Tibial nerve (tissue), 4 donors: ENCODE data around the gene USP47. TPM values are rescaled to one million over a fixed set of nuclear protein-coding genes. Genes with fewer than 3 reads are reported as not detected.

ENCODE experiments used
- DNase-seq, 2 donors: peaks; one replicate each; pipeline ENCODE4 v3.0.0-alpha.2; 2019; ENCODE audit warnings: low spot score in 2 of 2
- H3K27ac ChIP-seq, 4 donors: fragments of 200-600 bp; sonication (generic) in 3 of 4; one replicate each; pipeline ENCODE4 v1.5.1; 2017 to 2019; ENCODE audit warnings: mild to moderate bottlenecking in 1 of 4
- H3K27me3 ChIP-seq, 2 donors: fragments of 200-600 bp; sonication (generic) in 1 of 2; one replicate each; pipeline versions ENCODE4 v1.5.1 to v1.6.0; 2017 to 2019
- H3K36me3 ChIP-seq, 3 donors: fragments of 200-600 bp; sonication (generic); one replicate each; pipeline ENCODE4 v1.5.1; 2018 to 2019
- H3K4me1 ChIP-seq, 4 donors: fragments of 200-600 bp; sonication (generic) in 3 of 4; one replicate each; pipeline ENCODE4 v1.5.1; 2017 to 2019
- H3K4me3 ChIP-seq, 4 donors: fragments of 200-600 bp; sonication (generic) in 3 of 4; one replicate each; pipeline ENCODE4 v1.5.1; 2017 to 2019; ENCODE audit warnings: mild to moderate bottlenecking in 1 of 4, moderate library complexity in 1 of 4
- H3K9me3 ChIP-seq, 4 donors: fragments of 200-600 bp; sonication (generic) in 3 of 4; one replicate each; pipeline ENCODE4 v1.5.1; 2017 to 2019
- EP300 ChIP-seq, 2 donors: sonication (generic); formaldehyde crosslinking; IDR thresholded peaks; one replicate each; pipeline ENCODE4 v1.6.1; 2017; ENCODE audit warnings: antibody characterized with exemption in 2 of 2, mild to moderate bottlenecking in 1 of 2
- POLR2A ChIP-seq, 2 donors: fragments of 450-650 bp; IDR thresholded peaks; one replicate each; pipeline ENCODE4 v1.6.1; 2017; ENCODE audit warnings: antibody characterized with exemption in 2 of 2, mild to moderate bottlenecking in 2 of 2, moderate library complexity in 2 of 2
- WGBS, 2 donors: methylation state at CpG; one replicate each; pipeline ENCODE4 v1.1.5; 2018; 5-methylcytosine and 5-hydroxymethylcytosine counted together
- total RNA-seq, 4 donors: library from RNA; depleted of rRNA; stranded (reverse); fragments of >200 nt; gene quantifications; one replicate each; pipeline ENCODE4 v1.1.0, GENCODE V29; 2016
- TF ChIP-seq, protein P1 (sequence below), 5 experiments: fragments of 200-600 bp in 3 of 5; fragments of 450-650 bp in 2 of 5; sonication (generic) in 3 of 5; IDR thresholded peaks; one replicate each; pipeline ENCODE4 v1.5.1; 2016 to 2019; ENCODE audit warnings: antibody characterized with exemption in 5 of 5, mild to moderate bottlenecking in 3 of 5, moderate library complexity in 2 of 5

USP47 gene, protein sequence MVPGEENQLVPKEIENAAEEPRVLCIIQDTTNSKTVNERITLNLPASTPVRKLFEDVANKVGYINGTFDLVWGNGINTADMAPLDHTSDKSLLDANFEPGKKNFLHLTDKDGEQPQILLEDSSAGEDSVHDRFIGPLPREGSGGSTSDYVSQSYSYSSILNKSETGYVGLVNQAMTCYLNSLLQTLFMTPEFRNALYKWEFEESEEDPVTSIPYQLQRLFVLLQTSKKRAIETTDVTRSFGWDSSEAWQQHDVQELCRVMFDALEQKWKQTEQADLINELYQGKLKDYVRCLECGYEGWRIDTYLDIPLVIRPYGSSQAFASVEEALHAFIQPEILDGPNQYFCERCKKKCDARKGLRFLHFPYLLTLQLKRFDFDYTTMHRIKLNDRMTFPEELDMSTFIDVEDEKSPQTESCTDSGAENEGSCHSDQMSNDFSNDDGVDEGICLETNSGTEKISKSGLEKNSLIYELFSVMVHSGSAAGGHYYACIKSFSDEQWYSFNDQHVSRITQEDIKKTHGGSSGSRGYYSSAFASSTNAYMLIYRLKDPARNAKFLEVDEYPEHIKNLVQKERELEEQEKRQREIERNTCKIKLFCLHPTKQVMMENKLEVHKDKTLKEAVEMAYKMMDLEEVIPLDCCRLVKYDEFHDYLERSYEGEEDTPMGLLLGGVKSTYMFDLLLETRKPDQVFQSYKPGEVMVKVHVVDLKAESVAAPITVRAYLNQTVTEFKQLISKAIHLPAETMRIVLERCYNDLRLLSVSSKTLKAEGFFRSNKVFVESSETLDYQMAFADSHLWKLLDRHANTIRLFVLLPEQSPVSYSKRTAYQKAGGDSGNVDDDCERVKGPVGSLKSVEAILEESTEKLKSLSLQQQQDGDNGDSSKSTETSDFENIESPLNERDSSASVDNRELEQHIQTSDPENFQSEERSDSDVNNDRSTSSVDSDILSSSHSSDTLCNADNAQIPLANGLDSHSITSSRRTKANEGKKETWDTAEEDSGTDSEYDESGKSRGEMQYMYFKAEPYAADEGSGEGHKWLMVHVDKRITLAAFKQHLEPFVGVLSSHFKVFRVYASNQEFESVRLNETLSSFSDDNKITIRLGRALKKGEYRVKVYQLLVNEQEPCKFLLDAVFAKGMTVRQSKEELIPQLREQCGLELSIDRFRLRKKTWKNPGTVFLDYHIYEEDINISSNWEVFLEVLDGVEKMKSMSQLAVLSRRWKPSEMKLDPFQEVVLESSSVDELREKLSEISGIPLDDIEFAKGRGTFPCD (N-terminal part only)
- total RNA-seq: 10 to 100 TPM; 63.3 to 91.8 (median 84.5) TPM

GRCh38 chr11:11841723-11842420, at the start of gene USP47:
Gene USP47 (plus strand): TSS chr11:11841972. CDS start chr11:11842186, 214 bp downstream.
- Histone ChIP-seq H3K27ac (peak within 1 kb of the TSS; percentile 98 to 100 (median 98)), H3K4me3 (peak within 1 kb of the TSS; percentile 69 to 92 (median 80)), H3K36me3 (no peaks in the 10 kb centered on the region), H3K27me3 (no peaks in the 10 kb centered on the region), H3K9me3 (no peaks in the 10 kb centered on the region), H3K4me1 (peaks cover 0 to 47% (median 34%) of the 10 kb centered on the region in 4 donors)
- 0 to 1% methylated on average over 14 to 70 of the region's 70 CpGs for WGBS, 2 donors
- DNase-seq: peak; percentile 90 to 92
- TF ChIP-seq EP300 (IDR thresholded peaks at IDR 0.05): peak in 1 of 2 donors; percentile 92
- TF ChIP-seq, protein P1, sequence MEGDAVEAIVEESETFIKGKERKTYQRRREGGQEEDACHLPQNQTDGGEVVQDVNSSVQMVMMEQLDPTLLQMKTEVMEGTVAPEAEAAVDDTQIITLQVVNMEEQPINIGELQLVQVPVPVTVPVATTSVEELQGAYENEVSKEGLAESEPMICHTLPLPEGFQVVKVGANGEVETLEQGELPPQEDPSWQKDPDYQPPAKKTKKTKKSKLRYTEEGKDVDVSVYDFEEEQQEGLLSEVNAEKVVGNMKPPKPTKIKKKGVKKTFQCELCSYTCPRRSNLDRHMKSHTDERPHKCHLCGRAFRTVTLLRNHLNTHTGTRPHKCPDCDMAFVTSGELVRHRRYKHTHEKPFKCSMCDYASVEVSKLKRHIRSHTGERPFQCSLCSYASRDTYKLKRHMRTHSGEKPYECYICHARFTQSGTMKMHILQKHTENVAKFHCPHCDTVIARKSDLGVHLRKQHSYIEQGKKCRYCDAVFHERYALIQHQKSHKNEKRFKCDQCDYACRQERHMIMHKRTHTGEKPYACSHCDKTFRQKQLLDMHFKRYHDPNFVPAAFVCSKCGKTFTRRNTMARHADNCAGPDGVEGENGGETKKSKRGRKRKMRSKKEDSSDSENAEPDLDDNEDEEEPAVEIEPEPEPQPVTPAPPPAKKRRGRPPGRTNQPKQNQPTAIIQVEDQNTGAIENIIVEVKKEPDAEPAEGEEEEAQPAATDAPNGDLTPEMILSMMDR (IDR thresholded peaks at IDR 0.05): peak; percentile 34 to 89 (median 79)
- peak; percentile 85 to 89 for TF ChIP-seq POLR2A (IDR thresholded peaks at IDR 0.05)

DNA sequence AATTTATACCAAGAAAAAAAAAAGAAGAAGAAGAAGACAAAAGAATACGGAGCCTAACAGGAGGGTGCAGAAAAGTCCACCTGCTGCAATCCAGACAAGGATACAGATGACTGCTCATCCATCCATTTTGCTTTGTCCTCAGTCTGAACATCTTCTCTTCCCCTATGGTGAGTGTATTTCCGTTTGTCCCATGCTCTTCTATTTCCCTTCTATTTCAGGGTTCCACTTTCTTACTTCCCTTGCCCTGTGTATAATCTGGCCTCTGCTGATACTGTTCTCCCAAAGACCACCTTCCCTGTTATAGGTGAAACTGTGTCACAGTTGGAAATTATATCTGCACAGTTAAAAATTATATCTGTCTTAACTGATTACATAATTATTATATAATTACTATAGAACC, 48.7 kb upstream of the USP47 start:
- TF ChIP-seq POLR2A (IDR thresholded peaks at IDR 0.05) (no peak), EP300 (IDR thresholded peaks at IDR 0.05) (no peak)
- TF ChIP-seq, protein P1 (IDR thresholded peaks at IDR 0.05): no peak

DNA sequence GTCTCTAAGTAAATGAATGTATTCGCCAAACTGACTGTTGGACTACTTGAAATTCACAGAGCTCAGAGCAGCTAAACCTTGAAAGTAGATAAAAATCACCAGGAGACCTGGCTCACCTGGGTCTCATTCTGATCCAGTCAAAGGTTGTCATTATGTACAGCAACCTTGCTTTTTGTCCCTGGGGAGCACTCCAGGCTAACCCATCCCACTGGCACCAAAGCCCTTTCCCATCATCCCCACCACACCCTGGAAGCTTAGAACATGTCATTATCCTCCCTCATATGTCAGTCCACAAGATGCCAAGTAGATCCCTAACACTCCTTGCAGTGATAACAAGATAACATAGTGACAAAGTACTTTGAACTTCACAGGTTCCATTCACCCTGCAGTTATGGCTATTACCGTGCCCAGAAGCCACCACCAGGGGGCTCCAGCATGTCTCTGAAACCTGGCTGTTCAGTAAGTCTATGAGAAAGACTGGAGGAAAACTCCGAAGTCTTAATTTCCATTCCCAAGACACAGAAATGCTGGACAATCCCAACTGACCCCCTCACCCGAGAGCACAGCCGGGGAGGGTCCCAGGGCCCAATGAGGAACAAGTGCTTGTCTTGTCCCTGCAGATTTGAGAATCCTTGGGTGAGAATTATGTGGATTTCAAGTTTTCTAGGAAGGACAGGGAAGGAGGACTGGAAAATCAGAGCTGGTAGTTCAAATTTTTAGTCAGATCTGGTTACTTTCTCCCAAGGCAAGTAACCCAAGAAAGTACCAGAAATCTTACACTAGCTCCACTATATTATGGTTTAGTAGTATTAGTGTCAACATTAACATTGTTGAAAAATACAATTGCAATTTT, 43.0 kb upstream of the USP47 start:
- WGBS, 2 donors: 20 to 24% methylated on average over 5 of the region's 5 CpGs
- Histone ChIP-seq H3K27ac (no peak overlapping the region), H3K36me3 (no peaks in the 10 kb centered on the region), H3K9me3 (no peaks in the 10 kb centered on the region), H3K4me1 (no peaks in the 10 kb centered on the region), H3K27me3 (no peaks in the 10 kb centered on the region), H3K4me3 (no peak overlapping the region)
- TF ChIP-seq, protein P1 (IDR thresholded peaks at IDR 0.05): peak; percentile 81 to 91 (median 85)
- no peak for TF ChIP-seq EP300 (IDR thresholded peaks at IDR 0.05)
- peak; percentile 79 to 86 for DNase-seq

More for the DNA sequence above, 48.7 kb upstream of the USP47 start:
- Histone ChIP-seq H3K27me3 (no peaks in the 10 kb centered on the region), H3K4me3 (no peak overlapping the region), H3K4me1 (no peaks in the 10 kb centered on the region), H3K9me3 (no peaks in the 10 kb centered on the region), H3K27ac (no peak overlapping the region), H3K36me3 (no peaks in the 10 kb centered on the region)
- 78 to 84% methylated on average over 2 of the region's 2 CpGs for WGBS, 2 donors
- DNase-seq: no peak

DNA sequence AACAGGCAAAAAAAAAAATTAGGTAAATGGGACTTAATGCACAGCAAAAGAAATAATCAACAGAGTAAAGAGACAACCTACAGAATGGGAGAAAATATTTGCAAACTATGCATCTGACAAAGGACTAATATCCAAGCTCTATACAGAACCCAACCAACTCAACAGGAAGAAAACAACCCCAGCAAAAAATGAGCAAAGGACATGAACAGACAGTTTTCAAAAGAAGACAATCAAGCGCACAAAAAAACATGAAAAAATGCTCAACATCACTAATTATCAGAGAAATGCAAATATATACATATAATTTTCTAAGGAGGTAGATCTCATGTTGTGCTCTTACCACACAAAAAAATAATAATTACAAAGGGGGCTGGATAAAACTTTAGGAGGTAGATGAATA, 36.5 kb upstream of the USP47 start:
- Histone ChIP-seq H3K4me3 (no peak overlapping the region), H3K36me3 (no peaks in the 10 kb centered on the region), H3K27ac (no peak overlapping the region), H3K4me1 (peaks cover 0 to 36% (median 8%) of the 10 kb centered on the region in 4 donors), H3K27me3 (no peaks in the 10 kb centered on the region), H3K9me3 (no peaks in the 10 kb centered on the region)
- no peak for DNase-seq
- WGBS, 2 donors: 94 to 100% methylated on average over 1 of the region's 1 CpG
- TF ChIP-seq, protein P1 (IDR thresholded peaks at IDR 0.05): no peak
- no peak for TF ChIP-seq EP300 (IDR thresholded peaks at IDR 0.05)
